ENCODE results near the gene RPP40. TPM values are rescaled to one million over a fixed set of nuclear protein-coding genes. Genes with fewer than 3 reads are reported as not detected.

The RPP40 gene
- total RNA-seq, 1 experiment from 2014 or later, result 25.9 TPM

GRCh38 chr6:4950836-4951533 is 52.9 kb downstream of the RPP40 start:
- ATAC-seq, result no peak
- CTCF ChIA-PET, result no interaction called here
- DNase-seq (ENCODE audit: low read depth, low spot score), result no peak

DNA sequence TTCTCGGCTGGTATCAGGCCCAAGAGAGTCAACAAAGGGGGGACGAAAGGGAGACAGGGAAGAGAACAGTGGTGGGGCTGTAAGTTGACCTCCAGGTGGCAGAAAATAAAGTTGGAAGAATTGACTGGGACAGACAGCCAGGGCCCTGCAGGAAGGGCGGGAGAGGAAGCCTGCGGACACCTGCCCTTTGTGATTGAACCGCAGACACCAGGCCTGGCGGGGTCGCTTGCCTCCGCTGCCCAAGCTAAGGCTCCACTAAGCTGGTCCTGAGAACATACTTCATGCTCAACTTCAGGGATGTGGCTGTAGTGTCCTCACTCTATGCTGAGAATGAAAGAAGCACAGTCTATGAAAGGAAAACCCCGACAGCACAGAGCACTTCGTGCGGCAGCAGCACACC is 53.8 kb downstream of the RPP40 start:
- ATAC-seq, result no peak
- CTCF ChIA-PET, result no interaction called here
- intact Hi-C loops (cut with micrococcal nuclease; ENCODE audit: unreplicated experiment), result no loop called here

More at GRCh38 chr6:4950836-4951533, 52.9 kb downstream of the RPP40 start:
- H3K27me3 ChIP-seq (ENCODE audit: control insufficient read depth, insufficient read depth, low read length), result no peaks in the 10 kb centered on the region
- BruUV-seq (replicated peaks), result no TSS peak
- no peaks in the 10 kb centered on the region for H3K4me1 ChIP-seq (ENCODE audit: control insufficient read depth, insufficient read depth, low read length)
- intact Hi-C loops (cut with micrococcal nuclease; ENCODE audit: unreplicated experiment), result no loop called here
- in situ Hi-C loops (cut with HindIII; ENCODE audit: low pct_unique_long_range_greater_than_20kb, low sequenced_read_pairs), result no loop called here
- no peak overlapping the region for H3K27ac ChIP-seq (ENCODE audit: low read length)
- POLR2A ChIA-PET, result no interaction called here
- TF ChIP-seq POLR2AphosphoS5 (IDR thresholded peaks at IDR 0.05; ENCODE audit: low read depth, low read length) (no peak), SIN3A (IDR thresholded peaks at IDR 0.05; ENCODE audit: borderline replicate concordance, insufficient read depth, low read depth, low read length) (no peak), TCF7L2 (IDR thresholded peaks at IDR 0.05; ENCODE audit: low read depth, low read length) (no peak), CTCF (IDR thresholded peaks at IDR 0.05) (no peak)
- TF ChIP-seq, protein P1, sequence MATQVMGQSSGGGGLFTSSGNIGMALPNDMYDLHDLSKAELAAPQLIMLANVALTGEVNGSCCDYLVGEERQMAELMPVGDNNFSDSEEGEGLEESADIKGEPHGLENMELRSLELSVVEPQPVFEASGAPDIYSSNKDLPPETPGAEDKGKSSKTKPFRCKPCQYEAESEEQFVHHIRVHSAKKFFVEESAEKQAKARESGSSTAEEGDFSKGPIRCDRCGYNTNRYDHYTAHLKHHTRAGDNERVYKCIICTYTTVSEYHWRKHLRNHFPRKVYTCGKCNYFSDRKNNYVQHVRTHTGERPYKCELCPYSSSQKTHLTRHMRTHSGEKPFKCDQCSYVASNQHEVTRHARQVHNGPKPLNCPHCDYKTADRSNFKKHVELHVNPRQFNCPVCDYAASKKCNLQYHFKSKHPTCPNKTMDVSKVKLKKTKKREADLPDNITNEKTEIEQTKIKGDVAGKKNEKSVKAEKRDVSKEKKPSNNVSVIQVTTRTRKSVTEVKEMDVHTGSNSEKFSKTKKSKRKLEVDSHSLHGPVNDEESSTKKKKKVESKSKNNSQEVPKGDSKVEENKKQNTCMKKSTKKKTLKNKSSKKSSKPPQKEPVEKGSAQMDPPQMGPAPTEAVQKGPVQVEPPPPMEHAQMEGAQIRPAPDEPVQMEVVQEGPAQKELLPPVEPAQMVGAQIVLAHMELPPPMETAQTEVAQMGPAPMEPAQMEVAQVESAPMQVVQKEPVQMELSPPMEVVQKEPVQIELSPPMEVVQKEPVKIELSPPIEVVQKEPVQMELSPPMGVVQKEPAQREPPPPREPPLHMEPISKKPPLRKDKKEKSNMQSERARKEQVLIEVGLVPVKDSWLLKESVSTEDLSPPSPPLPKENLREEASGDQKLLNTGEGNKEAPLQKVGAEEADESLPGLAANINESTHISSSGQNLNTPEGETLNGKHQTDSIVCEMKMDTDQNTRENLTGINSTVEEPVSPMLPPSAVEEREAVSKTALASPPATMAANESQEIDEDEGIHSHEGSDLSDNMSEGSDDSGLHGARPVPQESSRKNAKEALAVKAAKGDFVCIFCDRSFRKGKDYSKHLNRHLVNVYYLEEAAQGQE (IDR thresholded peaks at IDR 0.05; ENCODE audit: insufficient read depth in 1 of 2, low read depth in 2 of 2, low read length in 1 of 2), result no peak
- no peaks in the 10 kb centered on the region for H3K9me3 ChIP-seq (ENCODE audit: control insufficient read depth, insufficient read depth, low read depth, low read length)
- H3K4me3 ChIP-seq (ENCODE audit: low read depth in 2 of 2, low read length in 2 of 2), result no peak overlapping the region
- no peaks in the 10 kb centered on the region; the same call in 1 of the 2 replicates for H3K36me3 ChIP-seq (ENCODE audit: control insufficient read depth, insufficient read depth, low read length)

More for the DNA sequence above, 53.8 kb downstream of the RPP40 start:
- no peaks in the 10 kb centered on the region for H3K27me3 ChIP-seq (ENCODE audit: control insufficient read depth, insufficient read depth, low read length)
- no peak overlapping the region for H3K4me3 ChIP-seq (ENCODE audit: low read depth in 2 of 2, low read length in 2 of 2)
- DNase-seq (ENCODE audit: low read depth, low spot score), result no peak
- POLR2A ChIA-PET, result no interaction called here
- no peaks in the 10 kb centered on the region for H3K4me1 ChIP-seq (ENCODE audit: control insufficient read depth, insufficient read depth, low read length)
- H3K36me3 ChIP-seq (ENCODE audit: control insufficient read depth, insufficient read depth, low read length), result no peaks in the 10 kb centered on the region; the same call in 1 of the 2 replicates
- TF ChIP-seq, protein P1 (IDR thresholded peaks at IDR 0.05; ENCODE audit: insufficient read depth in 1 of 2, low read depth in 2 of 2, low read length in 1 of 2), result no peak
- TF ChIP-seq SIN3A (IDR thresholded peaks at IDR 0.05; ENCODE audit: borderline replicate concordance, insufficient read depth, low read depth, low read length), result no peak
- TF ChIP-seq CTCF (IDR thresholded peaks at IDR 0.05), result no peak
- TF ChIP-seq TCF7L2 (IDR thresholded peaks at IDR 0.05; ENCODE audit: low read depth, low read length), result no peak
- TF ChIP-seq POLR2AphosphoS5 (IDR thresholded peaks at IDR 0.05; ENCODE audit: low read depth, low read length), result no peak
- no TSS peak for BruUV-seq (replicated peaks)
- H3K9me3 ChIP-seq (ENCODE audit: control insufficient read depth, insufficient read depth, low read depth, low read length), result no peaks in the 10 kb centered on the region
- in situ Hi-C loops (cut with HindIII; ENCODE audit: low pct_unique_long_range_greater_than_20kb, low sequenced_read_pairs), result no loop called here
- no peak overlapping the region for H3K27ac ChIP-seq (ENCODE audit: low read length)

Measured in Panc1 (cell line).